ENCODE data around the gene PLEKHG4B. TPM values are rescaled to one million over a fixed set of nuclear protein-coding genes. Genes with fewer than 3 reads are reported as not detected.

PLEKHG4B gene
- total and polyA plus RNA-seq, 2 of the 8 experiments (the other 6 are each of a cell fraction or from before 2014, with no cell fraction given): 31.1 to 43.6 TPM

- TF ChIP-seq, protein P1, sequence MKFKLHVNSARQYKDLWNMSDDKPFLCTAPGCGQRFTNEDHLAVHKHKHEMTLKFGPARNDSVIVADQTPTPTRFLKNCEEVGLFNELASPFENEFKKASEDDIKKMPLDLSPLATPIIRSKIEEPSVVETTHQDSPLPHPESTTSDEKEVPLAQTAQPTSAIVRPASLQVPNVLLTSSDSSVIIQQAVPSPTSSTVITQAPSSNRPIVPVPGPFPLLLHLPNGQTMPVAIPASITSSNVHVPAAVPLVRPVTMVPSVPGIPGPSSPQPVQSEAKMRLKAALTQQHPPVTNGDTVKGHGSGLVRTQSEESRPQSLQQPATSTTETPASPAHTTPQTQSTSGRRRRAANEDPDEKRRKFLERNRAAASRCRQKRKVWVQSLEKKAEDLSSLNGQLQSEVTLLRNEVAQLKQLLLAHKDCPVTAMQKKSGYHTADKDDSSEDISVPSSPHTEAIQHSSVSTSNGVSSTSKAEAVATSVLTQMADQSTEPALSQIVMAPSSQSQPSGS (IDR thresholded peaks at IDR 0.05; ENCODE audit: low read length): no peak
- TF ChIP-seq SIRT6 (IDR thresholded peaks at IDR 0.05; ENCODE audit: low read length) (no peak), CBX5 (IDR thresholded peaks at IDR 0.05; ENCODE audit: low read depth, low read length) (no peak), HDAC6 (IDR thresholded peaks at IDR 0.05; ENCODE audit: low read depth, low read length) (no peak), EZH2 (IDR thresholded peaks at IDR 0.05; ENCODE audit: low read depth, low read length, severe bottlenecking) (no peak), SIN3A (conservative IDR thresholded peaks at IDR 0.05 in 1 of 2, IDR thresholded peaks at IDR 0.05 in 1 of 2; ENCODE audit: low read depth in 1 of 2, low read length in 2 of 2) (peak in 1 of 2 experiments; percentile 80; a peak in 2 of 4 replicates), SP1 (IDR thresholded peaks at IDR 0.05; ENCODE audit: low read depth, low read length) (no peak), BACH1 (IDR thresholded peaks at IDR 0.05; ENCODE audit: low read length) (no peak), PHF8 (conservative IDR thresholded peaks at IDR 0.05; ENCODE audit: low read depth, low read length) (no peak)
Observed at GRCh38 chr5:188488-189481, 96.8 kb downstream of the PLEKHG4B start (continued).
